NCI-H2196 (cell line): ENCODE measurements around the gene PLCB1.

Experiments
- DNase-seq: peaks from one replicate; lab custom pipeline; 2025; ENCODE audit not compliant: unreplicated experiment; lab: John Stamatoyannopoulos, UW

PLCB1 gene

GRCh38 chr20:8854571-8854970 lies 722.5 kb downstream of the PLCB1 start:
- DNase-seq = no peak

- no peak for DNase-seq
These were observed 723.2 kb downstream of the PLCB1 start for GRCh38 chr20:8855315-8855714.

GRCh38 chr20:8856668-8857067 lies 724.6 kb downstream of the PLCB1 start:
- DNase-seq = no peak

GRCh38 chr20:8858181-8858787 lies 726.2 kb downstream of the PLCB1 start:
- DNase-seq = no peak

- no peak for DNase-seq
These were observed 728.0 kb downstream of the PLCB1 start for GRCh38 chr20:8860011-8860495.

- DNase-seq = no peak
These were observed 730.0 kb downstream of the PLCB1 start for GRCh38 chr20:8862092-8862491.

- no peak for DNase-seq
These were observed 733.6 kb downstream of the PLCB1 start for GRCh38 chr20:8865636-8866035.

- no peak for DNase-seq
These were observed 735.1 kb downstream of the PLCB1 start for GRCh38 chr20:8867038-8867740.

- DNase-seq = no peak
These were observed 738.6 kb downstream of the PLCB1 start for GRCh38 chr20:8870652-8871051.

- no peak for DNase-seq
These were observed 742.4 kb downstream of the PLCB1 start for GRCh38 chr20:8874437-8874836.

GRCh38 chr20:8875586-8875985 lies 743.5 kb downstream of the PLCB1 start:
- no peak for DNase-seq

- no peak for DNase-seq
These were observed 744.3 kb downstream of the PLCB1 start for GRCh38 chr20:8876366-8876765.

GRCh38 chr20:8877294-8877693 lies 745.2 kb downstream of the PLCB1 start:
- no peak for DNase-seq

- no peak for DNase-seq
These were observed 747.6 kb downstream of the PLCB1 start for GRCh38 chr20:8879669-8880068.

GRCh38 chr20:8880085-8880853 lies 748.2 kb downstream of the PLCB1 start:
- DNase-seq = no peak

GRCh38 chr20:8891039-8891438 lies 759.0 kb downstream of the PLCB1 start:
- no peak for DNase-seq

- DNase-seq = no peak
These were observed 763.4 kb downstream of the PLCB1 start for GRCh38 chr20:8895472-8895871.

GRCh38 chr20:8898823-8899222 lies 766.8 kb downstream of the PLCB1 start:
- DNase-seq = no peak

GRCh38 chr20:8901237-8902025 lies 769.4 kb downstream of the PLCB1 start:
- no peak for DNase-seq

- DNase-seq = no peak
These were observed 771.9 kb downstream of the PLCB1 start for GRCh38 chr20:8903655-8904605.
